Measurements from ENCODE around the gene SPATA31C2.

Gene SPATA31C2

GRCh38 chr9:88092797-88093331 is 45.4 kb downstream of the SPATA31C2 start:
- H3K4me3 Mint-ChIP-seq: no peak overlapping the region
- ATAC-seq: no peak
- H3K9me3 Mint-ChIP-seq: no peaks in the 10 kb centered on the region
- no peak for DNase-seq (ENCODE audit: low spot score in 2 of 2)
- H3K4me1 Mint-ChIP-seq: no peaks in the 10 kb centered on the region
- H3K36me3 Mint-ChIP-seq: no peaks in the 10 kb centered on the region
- peak overlapping the region; percentile 75 for H3K27ac Mint-ChIP-seq

DNA sequence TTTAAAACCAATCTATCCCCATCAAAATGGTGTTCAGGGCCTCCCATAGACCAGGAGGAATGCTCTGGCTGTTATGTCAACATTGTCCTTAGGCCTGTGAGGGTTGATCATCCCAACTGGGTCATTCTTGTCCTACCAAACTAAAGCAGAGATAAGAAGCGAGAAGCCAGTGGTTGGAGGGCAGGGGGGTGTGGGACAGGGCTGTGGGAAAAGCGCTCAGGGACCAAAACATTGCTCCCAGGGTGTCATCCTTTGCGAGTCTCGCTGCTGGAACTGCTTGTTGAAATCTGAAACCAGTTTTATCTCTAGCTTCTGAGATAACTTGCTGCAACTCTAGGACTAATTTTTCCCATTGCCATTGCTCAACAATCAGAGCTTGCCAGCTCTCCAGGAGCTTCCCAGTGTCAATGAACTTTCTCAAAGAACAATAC is 48.1 kb downstream of the SPATA31C2 start:
- peak in 1 of 2 donors; percentile 26 for DNase-seq (ENCODE audit: low spot score in 2 of 2)
- Mint-ChIP-seq H3K36me3 (no peaks in the 10 kb centered on the region), H3K4me3 (no peak overlapping the region), H3K4me1 (no peaks in the 10 kb centered on the region), H3K27ac (no peak overlapping the region), H3K9me3 (no peaks in the 10 kb centered on the region)
- ATAC-seq: no peak

GRCh38 chr9:88087906-88088305 is 50.4 kb downstream of the SPATA31C2 start:
- no peaks in the 10 kb centered on the region for H3K4me1 Mint-ChIP-seq

DNA sequence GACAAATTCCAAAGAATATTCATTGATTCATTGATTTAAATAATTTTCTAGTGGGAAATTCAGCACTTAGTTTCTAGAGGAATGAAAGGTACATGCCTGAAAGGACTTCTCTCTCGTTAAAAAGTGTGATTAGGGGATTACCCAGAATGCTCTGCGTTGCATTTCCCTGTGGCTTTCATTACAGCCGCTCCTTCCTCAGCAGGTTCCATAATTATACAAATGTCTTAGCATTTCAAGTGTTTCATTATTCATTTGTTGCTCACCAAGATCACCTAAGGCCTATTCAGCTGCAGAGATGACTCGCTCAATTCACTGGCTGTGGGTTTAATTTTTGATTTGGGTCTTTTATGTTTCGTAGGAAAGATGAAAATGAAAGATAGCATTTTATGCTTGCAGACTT is 52.8 kb downstream of the SPATA31C2 start:
- Mint-ChIP-seq H3K4me3 (no peak overlapping the region), H3K9me3 (no peaks in the 10 kb centered on the region), H3K27ac (no peak overlapping the region), H3K36me3 (no peaks in the 10 kb centered on the region), H3K4me1 (no peaks in the 10 kb centered on the region)
- DNase-seq (ENCODE audit: low spot score in 2 of 2): no peak
- no peak for ATAC-seq

More at GRCh38 chr9:88087906-88088305, 50.4 kb downstream of the SPATA31C2 start:
- no peaks in the 10 kb centered on the region for H3K9me3 Mint-ChIP-seq
- DNase-seq (ENCODE audit: low spot score in 2 of 2): peak in 1 of 2 donors; percentile 8
- no peaks in the 10 kb centered on the region for H3K36me3 Mint-ChIP-seq
- ATAC-seq: no peak
- H3K27ac Mint-ChIP-seq: no peak overlapping the region
- H3K4me3 Mint-ChIP-seq: no peak overlapping the region

DNA sequence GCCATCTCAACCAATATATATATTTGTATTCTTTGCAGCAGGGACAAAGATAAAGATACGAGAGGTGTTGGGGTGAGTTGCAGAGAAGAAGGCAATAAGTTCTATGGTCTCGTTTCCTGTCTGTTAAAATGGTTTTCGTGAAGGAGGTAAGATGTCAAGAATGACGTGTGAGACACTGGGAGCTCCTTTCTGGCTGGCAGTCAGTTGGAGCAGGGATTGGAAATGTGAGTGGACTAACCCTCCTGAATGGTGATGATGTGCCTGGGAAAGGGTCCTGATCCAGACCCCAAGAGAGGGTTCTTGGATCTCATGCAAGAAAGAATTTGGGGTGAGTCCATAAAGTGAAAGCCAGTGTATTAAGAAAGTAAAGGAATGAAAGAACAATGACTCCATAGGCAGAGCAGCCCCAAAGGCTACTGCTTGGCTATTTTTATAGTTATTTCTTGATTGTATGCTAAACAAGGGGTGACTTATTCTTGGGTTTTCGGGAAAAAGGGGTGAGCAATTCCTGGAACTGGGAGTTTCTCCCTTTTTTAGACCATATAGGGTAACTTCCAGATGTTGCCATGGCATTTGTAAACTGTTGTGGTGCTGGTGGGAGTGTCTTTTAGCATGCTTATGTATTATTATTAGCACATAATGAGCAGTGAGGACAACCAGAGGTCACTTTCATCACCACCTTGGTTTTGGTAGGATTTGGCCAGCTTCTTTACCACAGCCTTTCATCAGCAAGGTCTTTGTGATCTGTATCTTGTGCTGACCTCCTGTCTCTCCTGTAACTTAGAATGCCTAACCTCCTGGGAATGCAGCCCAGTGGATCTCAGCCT is 53.7 kb downstream of the SPATA31C2 start:
- no peak for ATAC-seq
- H3K27ac Mint-ChIP-seq: no peak overlapping the region
- no peaks in the 10 kb centered on the region for H3K9me3 Mint-ChIP-seq
- no peaks in the 10 kb centered on the region for H3K4me1 Mint-ChIP-seq
- no peak overlapping the region for H3K4me3 Mint-ChIP-seq
- DNase-seq (ENCODE audit: low spot score in 2 of 2): peak in 1 of 2 donors; percentile 23
- no peaks in the 10 kb centered on the region for H3K36me3 Mint-ChIP-seq
